GM19193 (cell line): ENCODE data around the gene AIRE.
A peak's percentile ranks its signal among the peaks of the same experiment; 100 is the strongest.

Experiments
- POLR2A ChIP-seq: IDR thresholded peaks from 4 replicates; pipeline ENCODE4 v1.6.1; 2011; ENCODE audit not compliant: insufficient read depth, insufficient read length; ENCODE audit errors: extremely low read depth

Gene AIRE

GRCh38 chr21:44335266-44336059 is 49.8 kb downstream of the AIRE start:
- no peak for TF ChIP-seq POLR2A

GRCh38 chr21:44337449-44337848 is 51.8 kb downstream of the AIRE start:
- TF ChIP-seq POLR2A = no peak

GRCh38 chr21:44337941-44338895 is 52.5 kb downstream of the AIRE start:
- TF ChIP-seq POLR2A = no peak

- TF ChIP-seq POLR2A = peak; percentile 92
Observed at GRCh38 chr21:44338971-44339910, 53.6 kb downstream of the AIRE start, which contains the start of gene CFAP410. Gene CFAP410 (minus strand): TSS chr21:44339390. CDS start chr21:44339194, 196 bp downstream.

- TF ChIP-seq POLR2A = no peak
Observed at GRCh38 chr21:44344541-44345183, 59.0 kb downstream of the AIRE start.

- TF ChIP-seq POLR2A = no peak
Observed at GRCh38 chr21:44345495-44345894, 59.8 kb downstream of the AIRE start.

GRCh38 chr21:44347911-44348451 is 62.3 kb downstream of the AIRE start:
- TF ChIP-seq POLR2A = no peak
